ENCODE data around the gene TSN. TPM values are rescaled to one million over a fixed set of nuclear protein-coding genes. Genes with fewer than 3 reads are reported as not detected.

The TSN gene
- total RNA-seq, 1 donor = 56.8 TPM

- no peak for DNase-seq (ENCODE audit: low read depth)
- no peak overlapping the region for H3K4me3 ChIP-seq (ENCODE audit: low read depth, low read length)
- no peak for TF ChIP-seq CTCF (IDR thresholded peaks at IDR 0.05; ENCODE audit: insufficient read depth, low read length)
Observed at GRCh38 chr2:121778741-121779487, 23.5 kb downstream of the TSN start.

GRCh38 chr2:121783180-121783579, 27.7 kb downstream of the TSN start:
- no peak overlapping the region for H3K4me3 ChIP-seq (ENCODE audit: low read depth, low read length)

GRCh38 chr2:121788685-121789084, 33.2 kb downstream of the TSN start:
- no peak overlapping the region for H3K4me3 ChIP-seq (ENCODE audit: low read depth, low read length)
- DNase-seq (ENCODE audit: low read depth) = no peak
- TF ChIP-seq CTCF (IDR thresholded peaks at IDR 0.05; ENCODE audit: insufficient read depth, low read length) = no peak

More at GRCh38 chr2:121783180-121783579, 27.7 kb downstream of the TSN start:
- no peak for TF ChIP-seq CTCF (IDR thresholded peaks at IDR 0.05; ENCODE audit: insufficient read depth, low read length)
- no peak for DNase-seq (ENCODE audit: low read depth)

GRCh38 chr2:121790276-121790956, 35.0 kb downstream of the TSN start:
- DNase-seq (ENCODE audit: low read depth) = peak; percentile 91
- no peak for TF ChIP-seq CTCF (IDR thresholded peaks at IDR 0.05; ENCODE audit: insufficient read depth, low read length)

GRCh38 chr2:121791290-121791689, 35.8 kb downstream of the TSN start:
- no peak for TF ChIP-seq CTCF (IDR thresholded peaks at IDR 0.05; ENCODE audit: insufficient read depth, low read length)

More at GRCh38 chr2:121790276-121790956, 35.0 kb downstream of the TSN start:
- no peak overlapping the region for H3K4me3 ChIP-seq (ENCODE audit: low read depth, low read length)

GRCh38 chr2:121791801-121792221, 36.4 kb downstream of the TSN start:
- peak; percentile 37 for DNase-seq (ENCODE audit: low read depth)
- no peak overlapping the region for H3K4me3 ChIP-seq (ENCODE audit: low read depth, low read length)
- TF ChIP-seq CTCF (IDR thresholded peaks at IDR 0.05; ENCODE audit: insufficient read depth, low read length) = no peak

More at GRCh38 chr2:121791290-121791689, 35.8 kb downstream of the TSN start:
- no peak overlapping the region for H3K4me3 ChIP-seq (ENCODE audit: low read depth, low read length)
- no peak for DNase-seq (ENCODE audit: low read depth)
